K562 (cell line): ENCODE results near the gene OR2AT4. TPM values are rescaled to one million over a fixed set of nuclear protein-coding genes. Genes with fewer than 3 reads are reported as not detected.

ENCODE experiments used
- ATF3 ChIP-seq, 2 experiments: fragments of 450-650 bp in 1 of 2; sonication (generic) in 1 of 2; formaldehyde crosslinking in 1 of 2; IDR thresholded peaks in 1 of 2; conservative IDR thresholded peaks in 1 of 2; 2 replicates each; pipeline versions ENCODE4 v1.6.1 to v1.8.1; 2016 to 2023; ENCODE audit warnings: mild to moderate bottlenecking in 2 of 2, moderate library complexity in 2 of 2, inconsistent platforms in 1 of 2, missing genetic modification reagents in 1 of 2
- CXXC5 ChIP-seq: fragments of 250-450 bp; sonication (Bioruptor Pico); IDR thresholded peaks from 2 replicates; pipeline ENCODE4 v1.8.0; 2022; ENCODE audit warnings: inconsistent platforms, mild to moderate bottlenecking, moderate library complexity
- FOSL1 ChIP-seq: fragments of 200-800 bp; sonication (Bioruptor generic); conservative IDR thresholded peaks from 2 replicates; pipeline ENCODE4 v1.6.1; 2016; ENCODE audit warnings: missing genetic modification characterization, missing compliant biosample characterization
- FOXJ2 ChIP-seq: fragments of 200-800 bp; sonication (Bioruptor generic); IDR thresholded peaks from 2 replicates; pipeline ENCODE4 v1.6.1; 2016; ENCODE audit warnings: missing genetic modification characterization, missing compliant biosample characterization
- GATAD2B ChIP-seq: fragments of 450-650 bp; IDR thresholded peaks from 2 replicates; pipeline ENCODE4 v1.6.1; 2017; ENCODE audit warnings: mild to moderate bottlenecking, borderline replicate concordance
- HDAC1 ChIP-seq, 2 experiments: fragments of 450-650 bp; IDR thresholded peaks; 2 replicates each; pipeline ENCODE4 v1.6.1; 2016 to 2017; ENCODE audit warnings: inconsistent platforms in 1 of 2, mild to moderate bottlenecking in 1 of 2, moderate library complexity in 1 of 2
- HDAC3 ChIP-seq: fragments of 450-650 bp; IDR thresholded peaks from 2 replicates; pipeline ENCODE4 v1.6.1; 2018; ENCODE audit warnings: borderline replicate concordance, mild to moderate bottlenecking, moderate library complexity; ENCODE audit not compliant: partially characterized antibody
- ILK ChIP-seq: fragments of 450-650 bp; IDR thresholded peaks from 2 replicates; pipeline ENCODE4 v1.6.1; 2016; ENCODE audit warnings: missing genetic modification characterization, low read depth, mild to moderate bottlenecking, missing compliant biosample characterization, moderate library complexity, borderline replicate concordance
- MIER1 ChIP-seq: fragments of 450-650 bp; IDR thresholded peaks from 2 replicates; pipeline ENCODE4 v1.6.1; 2016; ENCODE audit warnings: antibody characterized with exemption, mild to moderate bottlenecking, low read depth
- PTBP1 ChIP-seq: fragments of 200-400 bp; formaldehyde crosslinking; IDR thresholded peaks from 2 replicates; pipeline ENCODE4 v1.6.1; 2017; ENCODE audit warnings: low read depth, low read length
- SNRNP70 ChIP-seq: fragments of 200-400 bp; formaldehyde crosslinking; optimal IDR thresholded peaks from 2 replicates; pipeline ENCODE3; 2017; ENCODE audit warnings: low read depth, low read length
- TFE3 ChIP-seq: fragments of 450-650 bp; formaldehyde crosslinking; IDR thresholded peaks from 2 replicates; pipeline ENCODE4 v1.4.0; 2020; ENCODE audit warnings: mild to moderate bottlenecking, mixed read lengths
- ZBTB33 ChIP-seq: sonication (generic); formaldehyde crosslinking; IDR thresholded peaks from 2 replicates; pipeline ENCODE4 v1.8.1; 2023; ENCODE audit warnings: mild to moderate bottlenecking, missing genetic modification reagents
- ZNF282 ChIP-seq: sonication (generic); formaldehyde crosslinking; IDR thresholded peaks from 2 replicates; pipeline ENCODE4 v1.8.1; 2023; ENCODE audit warnings: missing genetic modification reagents
- ZNF431 ChIP-seq: sonication (generic); formaldehyde crosslinking; IDR thresholded peaks from 2 replicates; pipeline ENCODE4 v1.8.0; 2022; ENCODE audit warnings: mild to moderate bottlenecking, missing genetic modification reagents
- ZNF589 ChIP-seq: fragments of 200-800 bp; sonication (Bioruptor generic); IDR thresholded peaks from 2 replicates; pipeline ENCODE4 v1.6.1; 2016; ENCODE audit warnings: low read depth, missing genetic modification characterization, missing compliant biosample characterization
- ZNF696 ChIP-seq: fragments of 250-450 bp; sonication (Bioruptor Pico); conservative IDR thresholded peaks from 2 replicates; pipeline ENCODE4 v1.4.0; 2020; ENCODE audit warnings: mild to moderate bottlenecking, moderate library complexity
- polyA plus RNA-seq, 8 experiments: library from polyadenylated mRNA; depleted of rRNA in 4 of 8; stranded (reverse) in 5 of 8; unstranded in 3 of 8; fragments of >200 nt; fragmentation: Nextera tagmentation in 2 of 8; fragmentation: Illumina TruSeq in 1 of 8; extraction: Ambion mirVana in 2 of 8; extraction: Trizol in 1 of 8; gene quantifications; 2 replicates each; pipeline versions ENCODE4 v1.2.1 to v1.2.3, GENCODE V29; 2011 to 2014; ENCODE audit warnings: inconsistent platforms in 1 of 8, missing spikeins in 1 of 8
- total RNA-seq, 7 experiments: library from RNA; depleted of rRNA in 6 of 7; stranded (reverse); fragments of >200 nt in 6 of 7; fragmentation: Illumina TruSeq in 2 of 7; extraction: Trizol in 2 of 7; gene quantifications; 2 replicates each; pipeline versions ENCODE4 v1.2.1 to v1.2.3, GENCODE V29; 2011 to 2021; ENCODE audit warnings: low replicate concordance in 1 of 7
- TF ChIP-seq, protein P1 (sequence below): fragments of 250-450 bp; sonication (Bioruptor Pico); IDR thresholded peaks from 2 replicates; pipeline ENCODE4 v1.8.0; 2022; ENCODE audit warnings: moderate library complexity, mild to moderate bottlenecking, inconsistent platforms
- TF ChIP-seq, protein P2 (sequence below): fragments of 200-800 bp; sonication (Bioruptor generic); IDR thresholded peaks from 2 replicates; pipeline ENCODE4 v1.6.1; 2017; ENCODE audit warnings: missing genetic modification characterization, missing compliant biosample characterization

OR2AT4 gene
- total and polyA plus RNA-seq, 9 of the 15 experiments (the other 6 are each of a cell fraction or from before 2014, with no cell fraction given) = 0.86 to 3.1 (median 2.0) TPM

GRCh38 chr11:75097173-75097557, 489 bp upstream of the OR2AT4 start (continued):
- TF ChIP-seq TFE3 (CRISPR knock-in tag) (no peak), ZNF431 (no peak), ZBTB33 (CRISPR knock-in tag) (0 out of 2 replicates have a peak, but pooled peaks have one; percentile 30), ZNF696 (CRISPR knock-in tag) (no peak), ZNF282 (CRISPR knock-in tag) (no peak), FOXJ2 (tag) (0 out of 2 replicates have a peak, but pooled peaks have one; percentile 12), CXXC5 (peak; percentile 0; the same call in 1 of the 2 replicates), ILK (tag) (no peak), FOSL1 (tag) (peak; percentile 66; the same call in 1 of the 2 replicates), SNRNP70 (no peak), PTBP1 (0 out of 2 replicates have a peak, but pooled peaks have one; percentile 37), MIER1 (0 out of 2 replicates have a peak, but pooled peaks have one; percentile 20), ATF3 (IDR thresholded peaks at IDR 0.05) (no peak), ATF3 (CRISPR knock-in tag; conservative IDR thresholded peaks at IDR 0.05) (0 out of 2 replicates have a peak, but pooled peaks have one; percentile 14), GATAD2B (peak; percentile 4; the same call in 1 of the 2 replicates), HDAC1 (IDR thresholded peaks at IDR 0.05) (0 out of 4 replicates have a peak, but pooled peaks of 1 of the 2 experiments have one; percentile 13), ZNF589 (CRISPR knock-in tag) (0 out of 2 replicates have a peak, but pooled peaks have one; percentile 26), HDAC3 (peak; percentile 0)
- TF ChIP-seq, protein P1, sequence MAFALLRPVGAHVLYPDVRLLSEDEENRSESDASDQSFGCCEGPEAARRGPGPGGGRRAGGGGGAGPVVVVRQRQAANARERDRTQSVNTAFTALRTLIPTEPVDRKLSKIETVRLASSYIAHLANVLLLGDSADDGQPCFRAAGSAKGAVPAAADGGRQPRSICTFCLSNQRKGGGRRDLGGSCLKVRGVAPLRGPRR (CRISPR knock-in tag) = no peak
- TF ChIP-seq, protein P2, sequence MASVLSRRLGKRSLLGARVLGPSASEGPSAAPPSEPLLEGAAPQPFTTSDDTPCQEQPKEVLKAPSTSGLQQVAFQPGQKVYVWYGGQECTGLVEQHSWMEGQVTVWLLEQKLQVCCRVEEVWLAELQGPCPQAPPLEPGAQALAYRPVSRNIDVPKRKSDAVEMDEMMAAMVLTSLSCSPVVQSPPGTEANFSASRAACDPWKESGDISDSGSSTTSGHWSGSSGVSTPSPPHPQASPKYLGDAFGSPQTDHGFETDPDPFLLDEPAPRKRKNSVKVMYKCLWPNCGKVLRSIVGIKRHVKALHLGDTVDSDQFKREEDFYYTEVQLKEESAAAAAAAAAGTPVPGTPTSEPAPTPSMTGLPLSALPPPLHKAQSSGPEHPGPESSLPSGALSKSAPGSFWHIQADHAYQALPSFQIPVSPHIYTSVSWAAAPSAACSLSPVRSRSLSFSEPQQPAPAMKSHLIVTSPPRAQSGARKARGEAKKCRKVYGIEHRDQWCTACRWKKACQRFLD (CRISPR knock-in tag) = peak; percentile 22; the same call in 1 of the 2 replicates
